HTERT RPE-1 (cell line): Measurements from ENCODE around the gene CTDP1.

Source experiments
- in situ Hi-C: fragments of 300-500 bp; cut with MboI; formaldehyde crosslinking; loops from 4 replicates; pipeline ENCODE4 v1.14.3; 2020; ENCODE audit warnings: low sequenced_read_pairs

Gene CTDP1

GRCh38 chr18:79644006-79644665 is 35.5 kb upstream of the CTDP1 start:
- in situ Hi-C loops, result no loop called here

- in situ Hi-C loops, result no loop called here
Observed at GRCh38 chr18:79644666-79645057, 34.9 kb upstream of the CTDP1 start.

- in situ Hi-C loops, result no loop called here
Observed at GRCh38 chr18:79645291-79645983, 34.2 kb upstream of the CTDP1 start.

- in situ Hi-C loops, result no loop called here
Observed at GRCh38 chr18:79647307-79647706, 32.3 kb upstream of the CTDP1 start.

- in situ Hi-C loops, result no loop called here
Observed at GRCh38 chr18:79650959-79651358, 28.6 kb upstream of the CTDP1 start.

- in situ Hi-C loops, result no loop called here
Observed at GRCh38 chr18:79657342-79657996, 22.1 kb upstream of the CTDP1 start.

- in situ Hi-C loops, result no loop called here
Observed at GRCh38 chr18:79658366-79658765, 21.2 kb upstream of the CTDP1 start.

- in situ Hi-C loops, result no loop called here
Observed at GRCh38 chr18:79659733-79660132, 19.9 kb upstream of the CTDP1 start.

GRCh38 chr18:79662034-79662433 is 17.6 kb upstream of the CTDP1 start:
- in situ Hi-C loops, result no loop called here

- in situ Hi-C loops, result no loop called here
Observed at GRCh38 chr18:79662439-79662838, 17.2 kb upstream of the CTDP1 start.

- in situ Hi-C loops, result no loop called here
Observed at GRCh38 chr18:79664525-79665125, 15.0 kb upstream of the CTDP1 start.

- in situ Hi-C loops, result no loop called here
Observed at GRCh38 chr18:79668203-79668602, 11.4 kb upstream of the CTDP1 start.

- in situ Hi-C loops, result no loop called here
Observed at GRCh38 chr18:79672490-79673276, 6.9 kb upstream of the CTDP1 start.

GRCh38 chr18:79677221-79677620 is 2.4 kb upstream of the CTDP1 start:
- in situ Hi-C loops, result no loop called here

- in situ Hi-C loops, result no loop called here
Observed at GRCh38 chr18:79677840-79678239, 1.8 kb upstream of the CTDP1 start.

GRCh38 chr18:79678665-79679551 is 695 bp upstream of the CTDP1 start:
- in situ Hi-C loops, result no loop called here

- in situ Hi-C loops, result no loop called here
Observed at GRCh38 chr18:79680100-79680879, 687 bp downstream of the CTDP1 start.

- in situ Hi-C loops, result no loop called here
Observed at GRCh38 chr18:79680891-79681339, 1.3 kb downstream of the CTDP1 start.
